MCF 10A (cell line): ENCODE measurements around the gene CAPN11. TPM values are rescaled to one million over a fixed set of nuclear protein-coding genes. Genes with fewer than 3 reads are reported as not detected.

Source experiments
- BruUV-seq: library from RNA; stranded (reverse); fragments of 400-500 nt; replicated peaks from 2 replicates; lab custom pipeline; 2021; lab: Mats Ljungman, UMichigan
- CTCF ChIA-PET: fragments of 300-600 bp; sonication (Branson Sonifier 250); formaldehyde crosslinking; extraction: SDS; loops from one replicate; lab custom pipeline; 2021; ENCODE audit warnings: antibody characterized with exemption, inconsistent platforms; lab: Yijun Ruan, JAX
- POLR2A ChIA-PET: fragments of 300-600, 350-650 bp; sonication (Branson Sonifier 250); formaldehyde crosslinking; extraction: SDS; loops from one replicate; lab custom pipeline; 2020; ENCODE audit warnings: antibody characterized with exemption, inconsistent platforms; lab: Yijun Ruan, JAX
- DNase-seq: peaks from one replicate; pipeline ENCODE4 v3.0.0-alpha.2; 2018; ENCODE audit not compliant: unreplicated experiment
- H3K27ac Mint-ChIP-seq: one replicate; pipeline ENCODE4 v1.8.0; 2022; ENCODE audit warnings: mild to moderate bottlenecking, low read depth, mixed read lengths; ENCODE audit not compliant: unreplicated experiment
- H3K27me3 Mint-ChIP-seq: one replicate; pipeline ENCODE4 v1.8.0; 2022; ENCODE audit warnings: mixed read lengths; ENCODE audit not compliant: insufficient read depth, unreplicated experiment
- H3K36me3 Mint-ChIP-seq: one replicate; pipeline ENCODE4 v1.8.0; 2022; ENCODE audit warnings: mild to moderate bottlenecking, moderate library complexity, mixed read lengths; ENCODE audit not compliant: insufficient read depth, unreplicated experiment
- H3K4me1 Mint-ChIP-seq: one replicate; pipeline ENCODE4 v1.8.0; 2022; ENCODE audit warnings: mixed read lengths; ENCODE audit not compliant: insufficient read depth, unreplicated experiment
- H3K4me3 Mint-ChIP-seq: one replicate; pipeline ENCODE4 v1.8.0; 2022; ENCODE audit warnings: mild to moderate bottlenecking, moderate library complexity, mixed read lengths; ENCODE audit not compliant: unreplicated experiment
- H3K9me3 Mint-ChIP-seq: one replicate; pipeline ENCODE4 v1.8.0; 2022; ENCODE audit warnings: mixed read lengths; ENCODE audit not compliant: unreplicated experiment
- intact Hi-C: fragments of 100-400 bp; cut with micrococcal nuclease; formaldehyde crosslinking; loops from 2 replicates; pipeline ENCODE4 v1.14.1; 2022
- total RNA-seq: library from RNA; stranded (reverse); gene quantifications from 2 replicates; pipeline ENCODE4 v1.2.3, GENCODE V29; 2022
- TF ChIP-seq, protein P1 (sequence below): fragments of 200-600 bp; IDR thresholded peaks from one replicate; pipeline ENCODE4 v1.8.0; 2022; ENCODE audit warnings: antibody characterized with exemption, mild to moderate bottlenecking; ENCODE audit not compliant: unreplicated experiment

Gene CAPN11
- total RNA-seq, 1 experiment from 2014 or later = not detected

DNA sequence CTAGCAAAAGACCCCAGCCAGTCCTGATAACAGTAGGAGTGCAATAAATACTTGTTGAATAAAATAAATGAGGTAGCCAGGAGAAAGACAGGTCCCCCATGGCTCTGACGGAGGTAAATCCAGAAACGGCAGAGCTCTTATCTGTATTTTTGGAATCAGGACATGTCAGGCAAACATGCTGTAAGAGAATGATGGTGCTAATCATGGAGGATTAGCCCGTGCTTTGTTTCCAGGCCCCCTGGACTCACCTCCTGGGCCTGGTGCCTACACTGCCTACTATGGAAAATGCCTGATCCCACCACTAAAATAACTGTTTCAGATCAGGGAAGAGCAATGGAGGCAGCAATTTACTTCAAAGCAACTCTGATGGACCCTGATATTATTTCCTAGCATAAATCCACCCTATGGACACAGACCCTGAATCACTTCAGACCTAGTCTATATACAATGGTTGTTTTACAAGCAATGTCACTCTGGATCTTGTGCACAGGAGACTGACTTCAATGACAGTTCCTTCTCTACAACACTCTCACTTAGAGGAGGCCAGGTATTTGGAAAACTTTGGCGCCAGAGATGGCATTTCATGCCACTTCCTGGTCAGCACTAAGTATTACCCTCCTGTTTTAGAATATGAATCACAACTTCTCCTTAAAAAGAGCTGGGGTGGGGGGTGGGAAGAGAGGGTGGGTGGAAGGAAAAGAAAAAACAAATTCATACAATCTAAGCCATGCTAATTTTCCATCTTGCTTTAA lies 37.8 kb upstream of the CAPN11 start:
- BruUV-seq = no TSS peak
- DNase-seq = no peak
- Mint-ChIP-seq H3K4me3 (no peak overlapping the region), H3K4me1 (peaks cover 67% of the 10 kb centered on the region), H3K36me3 (peaks cover 7% of the 10 kb centered on the region), H3K9me3 (no peaks in the 10 kb centered on the region), H3K27ac (peak overlapping the region; percentile 11), H3K27me3 (no peaks in the 10 kb centered on the region)
- TF ChIP-seq, protein P1, sequence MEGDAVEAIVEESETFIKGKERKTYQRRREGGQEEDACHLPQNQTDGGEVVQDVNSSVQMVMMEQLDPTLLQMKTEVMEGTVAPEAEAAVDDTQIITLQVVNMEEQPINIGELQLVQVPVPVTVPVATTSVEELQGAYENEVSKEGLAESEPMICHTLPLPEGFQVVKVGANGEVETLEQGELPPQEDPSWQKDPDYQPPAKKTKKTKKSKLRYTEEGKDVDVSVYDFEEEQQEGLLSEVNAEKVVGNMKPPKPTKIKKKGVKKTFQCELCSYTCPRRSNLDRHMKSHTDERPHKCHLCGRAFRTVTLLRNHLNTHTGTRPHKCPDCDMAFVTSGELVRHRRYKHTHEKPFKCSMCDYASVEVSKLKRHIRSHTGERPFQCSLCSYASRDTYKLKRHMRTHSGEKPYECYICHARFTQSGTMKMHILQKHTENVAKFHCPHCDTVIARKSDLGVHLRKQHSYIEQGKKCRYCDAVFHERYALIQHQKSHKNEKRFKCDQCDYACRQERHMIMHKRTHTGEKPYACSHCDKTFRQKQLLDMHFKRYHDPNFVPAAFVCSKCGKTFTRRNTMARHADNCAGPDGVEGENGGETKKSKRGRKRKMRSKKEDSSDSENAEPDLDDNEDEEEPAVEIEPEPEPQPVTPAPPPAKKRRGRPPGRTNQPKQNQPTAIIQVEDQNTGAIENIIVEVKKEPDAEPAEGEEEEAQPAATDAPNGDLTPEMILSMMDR = no peak
- CTCF ChIA-PET = interaction anchor here (0.6 to 0.9 kb wide), 5 partner anchors 29 to 754 kb away, joined by 3 to 6 read pairs (median 3); no protein-coding TSS in a partner anchor
- POLR2A ChIA-PET = interaction anchor here (1.1 kb wide), 1 partner anchor 30 kb away, joined by 5 read pairs; no protein-coding TSS in a partner anchor
- intact Hi-C loops = no loop called here

GRCh38 chr6:44122801-44123200 lies 35.8 kb upstream of the CAPN11 start:
- TF ChIP-seq, protein P1 = no peak
- intact Hi-C loops = no loop called here
- Mint-ChIP-seq H3K4me3 (no peak overlapping the region), H3K27ac (peak overlapping the region; percentile 26), H3K4me1 (peaks cover 56% of the 10 kb centered on the region), H3K9me3 (no peaks in the 10 kb centered on the region), H3K36me3 (peaks cover 13% of the 10 kb centered on the region), H3K27me3 (no peaks in the 10 kb centered on the region)
- ChIA-PET POLR2A (interaction anchor here (0.5 to 0.7 kb wide), 2 partner anchors 43 to 134 kb away, joined by 3 read pairs; partner anchors contain the start of gene SLC35B2), CTCF (interaction anchor here (0.7 to 1.2 kb wide), 3 partner anchors 25 to 354 kb away, joined by 3 to 5 read pairs (median 4); no protein-coding TSS in a partner anchor)
- DNase-seq = no peak
- no TSS peak for BruUV-seq

GRCh38 chr6:44123544-44123943 lies 35.1 kb upstream of the CAPN11 start:
- TF ChIP-seq, protein P1 = no peak
- Mint-ChIP-seq H3K4me1 (peaks cover 53% of the 10 kb centered on the region), H3K4me3 (no peak overlapping the region), H3K9me3 (no peaks in the 10 kb centered on the region), H3K27me3 (no peaks in the 10 kb centered on the region), H3K27ac (no peak overlapping the region), H3K36me3 (peaks cover 13% of the 10 kb centered on the region)
- CTCF ChIA-PET = interaction anchor here (0.6 to 1.2 kb wide), 3 partner anchors 26 to 111 kb away, joined by 3 to 5 read pairs (median 3); no protein-coding TSS in a partner anchor
- POLR2A ChIA-PET = interaction anchor here (0.5 to 1.8 kb wide), 3 partner anchors 43 to 133 kb away, joined by 3 to 6 read pairs (median 3); partner anchors contain the start of genes HSP90AB1 and SLC35B2
- BruUV-seq = no TSS peak
- intact Hi-C loops = no loop called here
- DNase-seq = no peak
